Fibroblast of skin of right quadriceps (primary cell): ENCODE data around the gene FAM120A.
A peak's percentile ranks its signal among the peaks of the same experiment; 100 is the strongest.
"Not testable (repeated sequence)": the region's sequence is repeated elsewhere in the genome, so short reads cannot be mapped to it uniquely, and the experiment has no call there.

Experiments
- DNase-seq: peaks from one replicate; pipeline ENCODE4 v3.0.0-alpha.2; 2013

Gene FAM120A

GRCh38 chr9:93475108-93475507 is 23.6 kb downstream of the FAM120A start:
- DNase-seq: no peak

- DNase-seq: no peak
Observed at GRCh38 chr9:93475856-93476255, 24.4 kb downstream of the FAM120A start.

DNA sequence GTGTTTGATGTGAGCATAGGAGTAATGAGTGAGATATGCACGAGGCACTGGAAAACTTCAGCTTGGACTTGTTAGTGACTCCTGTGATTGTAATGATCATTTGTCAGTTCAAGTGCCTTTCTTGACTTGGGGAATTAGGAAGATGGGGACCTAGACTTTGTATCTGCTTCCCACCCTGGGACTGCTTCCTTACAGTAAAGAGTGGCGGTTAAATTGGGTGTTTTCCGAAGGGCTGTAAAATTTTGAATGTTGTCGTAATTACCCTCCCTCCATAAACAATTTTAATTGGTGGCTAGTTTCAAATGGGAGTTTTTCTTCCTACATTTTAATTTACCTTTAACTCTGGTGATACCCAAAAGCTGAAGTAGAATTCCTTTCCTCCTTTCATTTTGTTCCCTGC is 25.4 kb downstream of the FAM120A start:
- DNase-seq: no peak

GRCh38 chr9:93477397-93477796 is 25.9 kb downstream of the FAM120A start:
- DNase-seq: no peak

DNA sequence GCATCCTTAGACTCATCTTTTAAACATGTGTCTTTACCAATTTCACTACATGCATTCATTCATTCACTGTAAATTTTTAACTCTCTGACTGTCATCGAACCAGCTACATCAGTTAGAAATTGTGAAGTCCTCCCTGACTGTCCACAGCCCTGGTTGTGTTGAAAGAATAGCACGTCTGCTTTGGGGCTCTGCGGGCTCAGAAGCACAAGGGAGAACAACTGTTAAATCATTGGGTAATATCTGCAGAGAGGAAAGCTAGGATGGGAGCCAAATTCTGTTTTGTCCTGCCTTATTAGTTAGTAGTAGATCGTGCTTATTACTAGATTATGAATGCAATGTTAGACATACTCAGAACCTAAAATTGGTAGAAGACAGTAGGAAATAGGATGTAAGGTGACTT is 28.2 kb downstream of the FAM120A start:
- DNase-seq: peak; percentile 17

- no peak for DNase-seq
Observed at GRCh38 chr9:93480262-93480661, 28.8 kb downstream of the FAM120A start.

- no peak for DNase-seq
Observed at GRCh38 chr9:93480728-93481324, 29.3 kb downstream of the FAM120A start.

- DNase-seq: no peak
Observed at GRCh38 chr9:93483497-93483896, 32.0 kb downstream of the FAM120A start.

DNA sequence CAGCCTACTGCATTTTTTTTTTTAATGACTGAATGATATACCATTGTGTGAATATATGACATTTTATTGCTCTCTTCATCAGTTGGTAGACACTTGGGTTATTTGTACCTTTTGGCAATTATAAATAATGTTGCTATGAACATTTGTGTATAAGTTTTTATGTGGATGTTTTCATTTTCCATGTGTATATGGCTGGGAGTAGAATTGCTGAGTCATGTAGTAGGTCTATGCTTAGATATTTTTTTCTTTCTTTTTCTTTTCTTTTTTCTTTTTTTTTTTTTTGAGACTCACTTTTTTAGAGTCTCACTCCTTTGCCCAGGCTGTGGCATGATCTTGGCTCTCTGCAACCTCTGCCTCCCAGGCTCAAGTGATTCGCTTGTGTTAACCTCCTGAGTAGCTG is 34.8 kb downstream of the FAM120A start:
- DNase-seq: no peak

DNA sequence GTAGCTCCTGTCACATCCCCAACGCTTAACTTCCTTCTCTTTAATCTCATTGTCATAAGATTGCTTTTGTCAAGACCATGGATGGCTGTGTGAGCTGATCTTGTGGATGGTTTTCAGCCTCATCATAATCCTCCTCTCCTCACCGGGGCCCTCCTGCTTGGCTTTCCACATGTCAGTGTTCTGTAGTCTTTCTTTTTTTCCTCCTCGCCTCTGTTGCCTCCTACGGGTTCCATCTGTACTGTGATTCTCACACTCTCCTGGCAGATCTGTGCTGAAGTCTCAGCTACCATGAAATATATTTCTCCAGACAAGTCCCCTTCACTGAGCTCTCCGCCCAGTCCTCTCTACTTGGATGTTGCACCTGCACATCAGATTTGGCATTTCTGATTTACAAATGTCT is 36.8 kb downstream of the FAM120A start:
- no peak for DNase-seq

GRCh38 chr9:93491593-93492232 is 40.2 kb downstream of the FAM120A start:
- no peak for DNase-seq

- DNase-seq: no peak
Observed at GRCh38 chr9:93492327-93492726, 40.8 kb downstream of the FAM120A start.

GRCh38 chr9:93493949-93494348 is 42.5 kb downstream of the FAM120A start:
- DNase-seq: no peak

DNA sequence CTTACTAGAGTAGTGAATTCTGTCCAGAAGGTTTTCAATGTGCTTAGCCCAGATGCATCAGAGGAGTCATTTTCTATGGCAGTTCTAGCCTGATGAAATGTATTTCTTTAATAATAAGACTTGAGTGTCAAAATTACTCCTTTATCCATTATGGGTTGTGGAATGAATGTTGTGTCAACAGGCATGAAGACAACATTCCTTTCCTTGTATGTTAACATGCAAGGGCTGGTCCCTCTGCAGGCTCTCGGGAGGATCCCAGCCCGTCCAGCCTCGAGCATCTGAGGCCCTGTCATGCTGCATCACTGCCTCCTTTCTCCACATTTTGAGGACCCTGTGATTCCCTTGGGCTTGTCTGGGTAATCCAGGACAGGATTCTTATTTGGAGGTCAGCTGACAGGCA is 44.8 kb downstream of the FAM120A start:
- DNase-seq: no peak

DNA sequence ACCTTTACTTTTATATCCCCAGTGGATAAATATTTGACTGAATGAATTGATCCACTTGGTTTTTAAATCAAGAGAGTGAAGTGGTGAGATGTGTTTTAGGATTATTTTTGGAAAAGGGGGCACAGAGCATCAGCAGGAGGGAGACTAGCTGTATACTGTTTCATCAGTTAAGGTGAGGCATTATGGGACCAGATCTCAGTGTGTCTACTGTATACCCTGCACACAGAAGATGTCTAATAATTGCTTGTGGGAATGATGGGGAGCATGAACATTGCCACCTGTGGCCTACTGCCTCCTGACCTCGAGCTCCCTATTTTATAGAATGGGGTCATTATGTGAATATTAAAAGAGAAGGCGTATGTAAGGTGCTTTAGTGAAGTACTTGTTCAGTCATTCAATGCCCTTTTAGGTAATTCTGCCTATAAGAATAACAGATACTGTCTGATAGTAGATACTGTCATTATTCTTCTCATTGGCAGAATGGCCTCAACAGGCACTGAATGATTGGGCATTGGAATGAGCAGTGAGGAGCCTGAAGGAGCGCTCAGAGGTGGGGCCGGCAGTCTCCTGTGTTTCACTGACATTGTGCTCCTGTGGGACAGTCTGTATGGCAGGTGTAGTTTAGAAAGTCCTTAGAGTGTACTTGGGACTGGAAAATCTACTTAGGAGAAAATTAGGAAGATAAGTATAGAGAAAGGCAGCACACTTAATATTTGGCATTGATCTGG is 49.2 kb downstream of the FAM120A start:
- DNase-seq: no peak

DNA sequence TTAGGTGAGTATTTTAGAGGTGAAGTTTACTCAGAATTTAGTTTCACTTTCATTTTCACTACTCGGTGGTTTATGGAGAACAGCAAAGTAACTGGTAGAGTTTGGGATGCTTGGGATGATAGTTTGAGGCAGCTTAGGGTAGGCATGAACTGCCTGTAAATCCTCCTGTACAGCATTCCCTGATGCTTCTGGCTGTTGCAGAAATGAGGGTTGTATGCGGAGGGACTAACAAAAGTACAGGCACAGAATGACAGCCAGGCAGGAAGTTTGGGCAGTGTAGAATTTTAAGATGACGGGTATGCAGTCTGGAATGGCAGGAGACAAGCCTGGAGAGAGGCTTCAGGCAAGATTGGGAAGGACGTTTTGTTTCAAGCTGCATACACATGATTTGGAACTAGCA is 49.9 kb downstream of the FAM120A start:
- DNase-seq: no peak

- DNase-seq: no peak
Observed at GRCh38 chr9:93503381-93503780, 51.9 kb downstream of the FAM120A start.

- DNase-seq: no peak
Observed at GRCh38 chr9:93505541-93506132, 54.2 kb downstream of the FAM120A start.

DNA sequence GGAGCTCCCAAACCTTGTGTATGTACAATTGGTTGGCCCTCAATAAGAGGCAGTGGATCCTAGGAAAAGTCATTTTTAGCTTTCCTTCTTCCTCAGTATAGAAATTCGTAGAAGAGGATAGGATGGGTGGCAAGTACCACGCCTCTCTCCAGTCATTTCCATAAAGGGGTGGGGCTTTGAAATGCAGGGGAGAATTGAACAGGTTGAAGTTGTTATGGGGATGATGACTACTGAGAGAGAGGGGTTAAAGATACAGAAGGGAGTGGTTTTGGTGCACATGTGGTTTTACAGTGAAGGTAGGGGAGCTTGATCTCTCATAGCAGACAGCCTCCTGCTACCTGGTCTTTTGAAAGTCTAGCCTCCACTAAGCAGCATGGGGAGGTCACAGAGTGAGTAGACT is 56.3 kb downstream of the FAM120A start:
- DNase-seq: no peak

- DNase-seq: no peak
Observed at GRCh38 chr9:93508207-93508606, 56.7 kb downstream of the FAM120A start.

DNA sequence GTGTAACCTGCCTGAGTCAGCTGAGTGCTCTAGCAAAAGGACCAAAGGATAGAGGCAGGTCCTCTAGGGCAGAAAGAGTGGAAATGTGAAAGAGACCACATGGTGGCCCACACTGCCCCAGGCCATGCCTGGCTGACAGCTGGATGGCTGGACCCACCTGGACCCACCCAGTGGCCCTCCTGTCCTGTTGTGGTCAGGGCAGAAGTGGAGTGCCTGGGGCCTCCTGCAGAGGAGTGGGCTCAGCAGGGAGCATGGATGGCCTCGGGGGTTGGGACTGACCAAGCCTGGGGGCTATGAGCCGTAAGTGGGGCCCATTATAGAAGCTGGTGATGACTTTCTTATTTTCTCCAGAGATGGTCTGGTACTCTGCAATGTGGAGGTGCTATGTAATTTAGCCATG is 57.6 kb downstream of the FAM120A start:
- DNase-seq: no peak

- DNase-seq: no peak
Observed at GRCh38 chr9:93510041-93510440, 58.6 kb downstream of the FAM120A start.

GRCh38 chr9:93511228-93511627 is 59.7 kb downstream of the FAM120A start:
- not testable (repeated sequence) for DNase-seq
